Activated T-cell treated with anti-CD3 and anti-CD28 coated beads, Interleukin-2, amount 50 U/mL, for 24 hours (primary cell): ENCODE results near the gene METAP2.
A peak's percentile ranks its signal among the peaks of the same experiment; 100 is the strongest.
"Not testable (repeated sequence)": the region's sequence is repeated elsewhere in the genome, so short reads cannot be mapped to it uniquely, and the experiment has no call there.

Source experiments
- DNase-seq: peaks from one replicate; pipeline ENCODE4 v3.0.0-alpha.2; 2020
- H3K27ac Mint-ChIP-seq: 2 replicates; pipeline ENCODE4 v1.8.0; 2020; ENCODE audit warnings: mild to moderate bottlenecking, mixed read lengths
- H3K27me3 Mint-ChIP-seq: 2 replicates; pipeline ENCODE4 v1.8.0; 2020; ENCODE audit warnings: mixed read lengths
- H3K36me3 Mint-ChIP-seq: 2 replicates; pipeline ENCODE4 v1.8.0; 2020; ENCODE audit warnings: low read depth, mixed read lengths
- H3K4me1 Mint-ChIP-seq: 2 replicates; pipeline ENCODE4 v1.8.0; 2020; ENCODE audit warnings: low read depth, mixed read lengths
- H3K4me3 Mint-ChIP-seq: 2 replicates; pipeline ENCODE4 v1.8.0; 2020; ENCODE audit warnings: mild to moderate bottlenecking, moderate library complexity, mixed read lengths
- H3K9me3 Mint-ChIP-seq: 2 replicates; pipeline ENCODE4 v1.8.0; 2020; ENCODE audit warnings: mixed read lengths

METAP2 gene

GRCh38 chr12:95473884-95474659 lies at the start of gene METAP2:
Gene METAP2 (plus strand): TSS chr12:95474152. CDS start chr12:95474180, 28 bp downstream.
- peak; percentile 95 for DNase-seq
- peak within 1 kb of the TSS; percentile 100 for H3K4me3 Mint-ChIP-seq
- peaks cover 50% of the 10 kb centered on the region for H3K4me1 Mint-ChIP-seq
- peak within 1 kb of the TSS; percentile 100 for H3K27ac Mint-ChIP-seq
- no peaks in the 10 kb centered on the region for H3K27me3 Mint-ChIP-seq
- H3K9me3 Mint-ChIP-seq = no peaks in the 10 kb centered on the region
- peaks cover 59% of the 10 kb centered on the region for H3K36me3 Mint-ChIP-seq

GRCh38 chr12:95424271-95424994 lies 49.5 kb upstream of the METAP2 start:
- H3K27me3 Mint-ChIP-seq = no peaks in the 10 kb centered on the region
- peaks cover 10% of the 10 kb centered on the region for H3K4me1 Mint-ChIP-seq
- H3K27ac Mint-ChIP-seq = no peak overlapping the region
- no peaks in the 10 kb centered on the region for H3K36me3 Mint-ChIP-seq
- H3K9me3 Mint-ChIP-seq = no peaks in the 10 kb centered on the region
- H3K4me3 Mint-ChIP-seq = no peak overlapping the region
- DNase-seq = no peak

GRCh38 chr12:95429172-95429510 lies 44.8 kb upstream of the METAP2 start:
- DNase-seq = no peak
- Mint-ChIP-seq H3K4me1 (peaks cover 10% of the 10 kb centered on the region), H3K4me3 (no peak overlapping the region), H3K27me3 (peaks cover 5% of the 10 kb centered on the region), H3K36me3 (no peaks in the 10 kb centered on the region), H3K9me3 (no peaks in the 10 kb centered on the region), H3K27ac (no peak overlapping the region)

- no peaks in the 10 kb centered on the region for H3K36me3 Mint-ChIP-seq
- peaks cover 10% of the 10 kb centered on the region for H3K4me1 Mint-ChIP-seq
- H3K4me3 Mint-ChIP-seq = no peak overlapping the region
- H3K27ac Mint-ChIP-seq = no peak overlapping the region
- H3K9me3 Mint-ChIP-seq = no peaks in the 10 kb centered on the region
- no peak for DNase-seq
- H3K27me3 Mint-ChIP-seq = peaks cover 5% of the 10 kb centered on the region
Measured at GRCh38 chr12:95431120-95431519, 42.8 kb upstream of the METAP2 start.

GRCh38 chr12:95435355-95435754 lies 38.6 kb upstream of the METAP2 start:
- no peaks in the 10 kb centered on the region for H3K4me1 Mint-ChIP-seq
- peaks cover 5% of the 10 kb centered on the region for H3K27me3 Mint-ChIP-seq
- H3K36me3 Mint-ChIP-seq = no peaks in the 10 kb centered on the region
- no peaks in the 10 kb centered on the region for H3K9me3 Mint-ChIP-seq
- DNase-seq = no peak
- H3K27ac Mint-ChIP-seq = no peak overlapping the region
- H3K4me3 Mint-ChIP-seq = no peak overlapping the region

- H3K4me3 Mint-ChIP-seq = no peak overlapping the region
- no peak for DNase-seq
- no peaks in the 10 kb centered on the region for H3K9me3 Mint-ChIP-seq
- no peaks in the 10 kb centered on the region for H3K27me3 Mint-ChIP-seq
- no peaks in the 10 kb centered on the region for H3K4me1 Mint-ChIP-seq
- H3K27ac Mint-ChIP-seq = no peak overlapping the region
- no peaks in the 10 kb centered on the region for H3K36me3 Mint-ChIP-seq
Measured at GRCh38 chr12:95437565-95437964, 36.4 kb upstream of the METAP2 start.

- no peaks in the 10 kb centered on the region for H3K4me1 Mint-ChIP-seq
- H3K27me3 Mint-ChIP-seq = no peaks in the 10 kb centered on the region
- no peak overlapping the region for H3K27ac Mint-ChIP-seq
- H3K9me3 Mint-ChIP-seq = no peaks in the 10 kb centered on the region
- H3K4me3 Mint-ChIP-seq = no peak overlapping the region
- no peak for DNase-seq
- no peaks in the 10 kb centered on the region for H3K36me3 Mint-ChIP-seq
Measured at GRCh38 chr12:95439461-95440230, 34.3 kb upstream of the METAP2 start.

- Mint-ChIP-seq H3K36me3 (no peaks in the 10 kb centered on the region), H3K9me3 (peaks cover 2% of the 10 kb centered on the region), H3K27ac (no peak overlapping the region), H3K27me3 (no peaks in the 10 kb centered on the region), H3K4me3 (no peak overlapping the region), H3K4me1 (no peaks in the 10 kb centered on the region)
- DNase-seq = no peak
Measured at GRCh38 chr12:95440401-95440800, 33.6 kb upstream of the METAP2 start.

- no peak for DNase-seq
- no peaks in the 10 kb centered on the region for H3K36me3 Mint-ChIP-seq
- peaks cover 2% of the 10 kb centered on the region for H3K9me3 Mint-ChIP-seq
- H3K4me3 Mint-ChIP-seq = no peak overlapping the region
- H3K27me3 Mint-ChIP-seq = peaks cover 19% of the 10 kb centered on the region
- no peak overlapping the region for H3K27ac Mint-ChIP-seq
- peaks cover 2% of the 10 kb centered on the region for H3K4me1 Mint-ChIP-seq
Measured at GRCh38 chr12:95443459-95443858, 30.5 kb upstream of the METAP2 start.

- H3K27ac Mint-ChIP-seq, H3K36me3 Mint-ChIP-seq, DNase-seq, H3K4me3 Mint-ChIP-seq, H3K9me3 Mint-ChIP-seq, H3K4me1 Mint-ChIP-seq: not testable (repeated sequence)
- peaks cover 28% of the 10 kb centered on the region for H3K27me3 Mint-ChIP-seq
Measured at GRCh38 chr12:95445099-95445498, 28.9 kb upstream of the METAP2 start.

- peaks cover 2% of the 10 kb centered on the region for H3K9me3 Mint-ChIP-seq
- DNase-seq = no peak
- H3K4me3 Mint-ChIP-seq = no peak overlapping the region
- peaks cover 29% of the 10 kb centered on the region for H3K27me3 Mint-ChIP-seq
- H3K4me1 Mint-ChIP-seq = peaks cover 2% of the 10 kb centered on the region
- no peaks in the 10 kb centered on the region for H3K36me3 Mint-ChIP-seq
- no peak overlapping the region for H3K27ac Mint-ChIP-seq
Measured at GRCh38 chr12:95445884-95446505, 28.0 kb upstream of the METAP2 start.

- peaks cover 2% of the 10 kb centered on the region for H3K9me3 Mint-ChIP-seq
- no peak overlapping the region for H3K27ac Mint-ChIP-seq
- H3K36me3 Mint-ChIP-seq = no peaks in the 10 kb centered on the region
- no peak overlapping the region for H3K4me3 Mint-ChIP-seq
- peaks cover 31% of the 10 kb centered on the region for H3K27me3 Mint-ChIP-seq
- DNase-seq = no peak
- H3K4me1 Mint-ChIP-seq = peaks cover 2% of the 10 kb centered on the region
Measured at GRCh38 chr12:95446506-95446900, 27.4 kb upstream of the METAP2 start.

GRCh38 chr12:95449656-95450055 lies 24.3 kb upstream of the METAP2 start:
- H3K4me1 Mint-ChIP-seq, DNase-seq: not testable (repeated sequence)

GRCh38 chr12:95452501-95452900 lies 21.5 kb upstream of the METAP2 start:
- not testable (repeated sequence) for H3K4me1 Mint-ChIP-seq, H3K36me3 Mint-ChIP-seq, H3K27ac Mint-ChIP-seq, DNase-seq, H3K4me3 Mint-ChIP-seq
- peaks cover 21% of the 10 kb centered on the region for H3K27me3 Mint-ChIP-seq
- peaks cover 10% of the 10 kb centered on the region for H3K9me3 Mint-ChIP-seq

More at GRCh38 chr12:95449656-95450055, 24.3 kb upstream of the METAP2 start:
- not testable (repeated sequence) for H3K27ac Mint-ChIP-seq, H3K36me3 Mint-ChIP-seq, H3K4me3 Mint-ChIP-seq, H3K9me3 Mint-ChIP-seq
- H3K27me3 Mint-ChIP-seq = peaks cover 33% of the 10 kb centered on the region
